Lower leg skin (tissue), 4 donors: ENCODE results near the gene SLC6A4. TPM values are rescaled to one million over a fixed set of nuclear protein-coding genes. Genes with fewer than 3 reads are reported as not detected.
A peak's percentile ranks its signal among the peaks of the same experiment; 100 is the strongest.

Experiments
- DNase-seq, 2 donors: peaks; one replicate each; pipeline ENCODE4 v3.0.0-alpha.2; 2019; ENCODE audit warnings: low spot score in 2 of 2
- H3K4me3 ChIP-seq: fragments of 200-600 bp; sonication (generic); 2 replicates; pipeline ENCODE4 v1.5.1; 2017; ENCODE audit warnings: mild to moderate bottlenecking, low read depth; ENCODE audit not compliant: poor library complexity, severe bottlenecking
- CTCF ChIP-seq, 3 donors: fragments of 450-650 bp; IDR thresholded peaks; one replicate each; pipeline ENCODE4 v1.5.1; 2016; ENCODE audit warnings: antibody characterized with exemption in 3 of 3, mild to moderate bottlenecking in 3 of 3, moderate library complexity in 2 of 3
- POLR2A ChIP-seq, 2 donors: fragments of 450-650 bp; IDR thresholded peaks; one replicate each; pipeline ENCODE4 v1.6.1; 2016 to 2017; ENCODE audit warnings: antibody characterized with exemption in 2 of 2, mild to moderate bottlenecking in 1 of 2, moderate library complexity in 1 of 2
- whole genome bisulfite sequencing, 2 donors: methylation state at CpG; one replicate each; pipeline ENCODE4 v1.1.5; 2018; 5-methylcytosine and 5-hydroxymethylcytosine counted together
- intact Hi-C: fragments of 100-400 bp; cut with DNase I; formaldehyde crosslinking; loops from one replicate; pipeline ENCODE4 v1.15.0; 2023; ENCODE audit warnings: low total_unique reads
- total RNA-seq, 4 donors: library from RNA; depleted of rRNA; stranded (reverse); fragments of >200 nt; gene quantifications; one replicate each; pipeline ENCODE4 v1.1.0, GENCODE V29; 2016

The SLC6A4 gene
- total RNA-seq = 1 to 10 TPM in 2 of 4 donors, under 1 TPM in 2; 0.25 to 1.7 (median 0.91) TPM

- TF ChIP-seq CTCF (IDR thresholded peaks at IDR 0.05) = no peak
- TF ChIP-seq POLR2A (IDR thresholded peaks at IDR 0.05) = no peak
- DNase-seq = peak in 1 of 2 donors; percentile 78
- H3K4me3 ChIP-seq = peak within 1 kb of the TSS; percentile 14
- WGBS, 2 donors = 7 to 10% methylated on average over 35 to 46 of the region's 82 CpGs
- intact Hi-C loops = no loop called here
Observed at GRCh38 chr17:30235386-30236296, at the start of gene SLC6A4. SLC6A4 (minus strand) TSS chr17:30235697; CDS start chr17:30221958, 13,739 bp downstream.

- intact Hi-C loops = no loop called here
- TF ChIP-seq POLR2A (IDR thresholded peaks at IDR 0.05) = no peak
- TF ChIP-seq CTCF (IDR thresholded peaks at IDR 0.05) = no peak
- H3K4me3 ChIP-seq = no peak overlapping the region
- DNase-seq = no peak
Observed at GRCh38 chr17:30279156-30279555, 43.7 kb upstream of the SLC6A4 start.

- TF ChIP-seq POLR2A (IDR thresholded peaks at IDR 0.05) = no peak
- TF ChIP-seq CTCF (IDR thresholded peaks at IDR 0.05) = no peak
- DNase-seq = no peak
- H3K4me3 ChIP-seq = no peak overlapping the region
- intact Hi-C loops = no loop called here
Observed at GRCh38 chr17:30278032-30278431, 42.5 kb upstream of the SLC6A4 start.

- no peak for DNase-seq
- intact Hi-C loops = no loop called here
- TF ChIP-seq POLR2A (IDR thresholded peaks at IDR 0.05) (no peak), CTCF (IDR thresholded peaks at IDR 0.05) (no peak)
- H3K4me3 ChIP-seq = no peak overlapping the region
- WGBS, 2 donors = 93 to 94% methylated on average over 2 of the region's 2 CpGs
Observed at GRCh38 chr17:30275911-30276310, 40.4 kb upstream of the SLC6A4 start.

GRCh38 chr17:30274887-30275286 lies 39.4 kb upstream of the SLC6A4 start:
- intact Hi-C loops = no loop called here
- no peak for DNase-seq
- WGBS, 2 donors = 86 to 97% methylated on average over 3 of the region's 3 CpGs
- no peak for TF ChIP-seq CTCF (IDR thresholded peaks at IDR 0.05)
- TF ChIP-seq POLR2A (IDR thresholded peaks at IDR 0.05) = no peak
- no peak overlapping the region for H3K4me3 ChIP-seq
